HepG2 (cell line): Measurements from ENCODE around the gene SMIM11. TPM values are rescaled to one million over a fixed set of nuclear protein-coding genes. Genes with fewer than 3 reads are reported as not detected.

Experiments
- ATAC-seq: fragments of 200-7000 bp; cut with Tn5 transposase; 3 replicates; pipeline ENCODE4 v1.9.1; 2020; ENCODE audit warnings: mild to moderate bottlenecking, moderate library complexity
- BruUV-seq: library from RNA; stranded (reverse); fragments of 400-500 nt; replicated peaks from 2 replicates; lab custom pipeline; 2021; lab: Mats Ljungman, UMichigan
- CTCF ChIA-PET: fragments of 300-600 bp; formaldehyde crosslinking; extraction: SDS; loops from one replicate; lab custom pipeline; 2021; ENCODE audit warnings: low total read pairs, inconsistent platforms, low intra/inter-chr PET ratio; lab: Yijun Ruan, JAX
- POLR2A ChIA-PET: fragments of 350-600 bp; sonication (Branson Sonifier 250); formaldehyde crosslinking; loops from one replicate; lab custom pipeline; 2020; ENCODE audit warnings: antibody characterized with exemption, inconsistent platforms; lab: Yijun Ruan, JAX
- DNase-seq: peaks from one replicate; pipeline ENCODE4 v3.0.0-alpha.2; 2015; ENCODE audit warnings: low spot score
- FAIRE-seq: peaks from 3 replicates; lab custom pipeline; 2011; peaks lifted over from hg19 to GRCh38; lab: Jason Lieb, UNC
- H2AFZ ChIP-seq: one replicate; pipeline ENCODE4 v1.6.1; 2011; ENCODE audit warnings: low read length, inconsistent platforms
- H3K27ac ChIP-seq: fragments of 300-600 bp; 3 replicates; pipeline ENCODE4 v1.8.0; 2011; ENCODE audit warnings: mixed run types, mild to moderate bottlenecking, mixed read lengths, low read length, inconsistent platforms; ENCODE audit not compliant: insufficient read depth; ENCODE audit errors: extremely low read length
- H3K27me3 ChIP-seq, 2 experiments: fragments of 200-600 bp in 1 of 2; 2 replicates in 1 of 2; 3 replicates in 1 of 2; pipeline versions ENCODE4 v1.6.0 to v1.8.0; 2011; ENCODE audit warnings: low read length in 2 of 2, mild to moderate bottlenecking in 2 of 2, moderate library complexity in 2 of 2, inconsistent platforms in 1 of 2; ENCODE audit not compliant: insufficient read depth in 2 of 2, control insufficient read depth in 1 of 2
- H3K36me3 ChIP-seq, 2 experiments: fragments of 200-600 bp in 1 of 2; replicated peaks in 1 of 2; 2 replicates in 1 of 2; 3 replicates in 1 of 2; pipeline versions ENCODE4 v1.5.1 to v1.8.0; 2011; ENCODE audit warnings: low read length in 2 of 2, inconsistent platforms in 1 of 2; ENCODE audit not compliant: insufficient read depth in 2 of 2, control insufficient read depth in 1 of 2
- H3K4me1 ChIP-seq: 2 replicates; pipeline ENCODE4 v1.5.1; 2012; ENCODE audit warnings: low read length, inconsistent platforms; ENCODE audit not compliant: insufficient read depth
- H3K4me2 ChIP-seq: 2 replicates; pipeline ENCODE4 v1.6.0; 2011; ENCODE audit warnings: low read depth, low read length, inconsistent platforms
- H3K4me3 ChIP-seq, 3 experiments: fragments of 200-600 bp in 1 of 3; sonication (generic), shearing (Covaris generic) in 1 of 3; replicated peaks in 1 of 3; 2 replicates each; pipeline ENCODE4 v1.5.1; 2011 to 2016; ENCODE audit warnings: low read length in 3 of 3, inconsistent platforms in 2 of 3, low read depth in 2 of 3, mild to moderate bottlenecking in 2 of 3, control low read depth in 1 of 3, mixed read lengths in 1 of 3; ENCODE audit not compliant: insufficient read depth in 1 of 3
- H3K79me2 ChIP-seq: one replicate; pipeline ENCODE4 v1.6.1; 2011; ENCODE audit warnings: low read length, inconsistent platforms; ENCODE audit not compliant: insufficient read depth
- H3K9ac ChIP-seq: 2 replicates; pipeline ENCODE4 v1.6.0; 2011; ENCODE audit warnings: mild to moderate bottlenecking, low read depth, low read length, inconsistent platforms; ENCODE audit not compliant: insufficient read depth
- H3K9me3 ChIP-seq: 2 replicates; pipeline ENCODE4 v1.5.1; 2012; ENCODE audit warnings: mild to moderate bottlenecking, low read length
- H4K20me1 ChIP-seq: 2 replicates; pipeline ENCODE4 v1.6.0; 2011; ENCODE audit warnings: inconsistent platforms, mild to moderate bottlenecking, low read length, moderate library complexity; ENCODE audit not compliant: insufficient read depth
- CHD2 ChIP-seq: IDR thresholded peaks from 2 replicates; pipeline ENCODE4 v1.6.1; 2011; ENCODE audit warnings: low read depth, low read length, improper control_type of control experiment
- ELK4 ChIP-seq: sonication (generic); formaldehyde crosslinking; IDR thresholded peaks from 2 replicates; pipeline ENCODE4 v1.9.0; 2021; ENCODE audit warnings: missing genetic modification reagents, borderline replicate concordance
- PAX8 ChIP-seq: sonication (generic); formaldehyde crosslinking; IDR thresholded peaks from 2 replicates; pipeline ENCODE4 v1.8.0; 2022; ENCODE audit warnings: mild to moderate bottlenecking, missing genetic modification reagents, borderline replicate concordance
- RARA ChIP-seq: IDR thresholded peaks from 2 replicates; pipeline ENCODE4 v1.6.1; 2016; ENCODE audit warnings: missing genetic modification reagents, missing compliant biosample characterization
- WIZ ChIP-seq: sonication (generic); formaldehyde crosslinking; IDR thresholded peaks from 2 replicates; pipeline ENCODE4 v1.5.1; 2020; ENCODE audit warnings: mild to moderate bottlenecking, missing genetic modification reagents
- ZNF224 ChIP-seq: sonication (generic); formaldehyde crosslinking; IDR thresholded peaks from 2 replicates; pipeline ENCODE4 v1.5.0; 2020; ENCODE audit warnings: mild to moderate bottlenecking, missing genetic modification reagents
- ZNF256 ChIP-seq: sonication (generic); formaldehyde crosslinking; conservative IDR thresholded peaks from 2 replicates; pipeline ENCODE4 v1.4.0; 2020; ENCODE audit warnings: missing genetic modification reagents
- ZNF550 ChIP-seq: sonication (generic); formaldehyde crosslinking; IDR thresholded peaks from 2 replicates; pipeline ENCODE4 v1.4.0; 2020; ENCODE audit warnings: mild to moderate bottlenecking, missing genetic modification reagents, borderline replicate concordance
- WGBS: methylation state at CpG from one replicate; pipeline ENCODE4 v1.1.6; 2017; ENCODE audit warnings: low lambda C conversion rate; 5-methylcytosine and 5-hydroxymethylcytosine counted together
- in situ Hi-C: cut with HindIII; loops from 2 replicates; pipeline ENCODE4 v1.10.0; 2017; ENCODE audit warnings: low pct_unique_long_range_greater_than_20kb; ENCODE audit not compliant: extremely low pct_ligation_motif_present
- intact Hi-C: fragments of 100-400 bp; cut with micrococcal nuclease; formaldehyde crosslinking; loops from one replicate; pipeline ENCODE4 v1.10.0; 2022; ENCODE audit not compliant: unreplicated experiment
- polyA plus RNA-seq, 8 experiments: library from polyadenylated mRNA; depleted of rRNA in 3 of 8; stranded (reverse) in 7 of 8; unstranded in 1 of 8; fragments of >200 nt; fragmentation: Illumina TruSeq in 4 of 8; extraction: Trizol in 4 of 8; gene quantifications; 2 replicates each; pipeline versions ENCODE4 v1.2.1 to v1.2.3, GENCODE V29; 2011 to 2016; ENCODE audit warnings: low read depth in 4 of 8, missing spikeins in 1 of 8, mixed read lengths in 1 of 8; ENCODE audit not compliant: insufficient read depth in 1 of 8
- total RNA-seq, 5 experiments: library from RNA; depleted of rRNA; stranded (reverse); fragments of >200 nt; fragmentation: Illumina TruSeq; extraction: Trizol; gene quantifications; 2 replicates each; pipeline ENCODE4 v1.2.3, GENCODE V29; 2016; ENCODE audit warnings: low read depth in 1 of 5
- TF ChIP-seq, protein P1 (sequence below): sonication (generic); formaldehyde crosslinking; IDR thresholded peaks from 2 replicates; pipeline ENCODE4 v1.4.0; 2020; ENCODE audit warnings: missing genetic modification reagents

Gene SMIM11
- total and polyA plus RNA-seq, 2 of the 13 experiments (the other 11 are each of a cell fraction or from before 2014, with no cell fraction given), result 6.4 to 18.9 TPM

GRCh38 chr21:34342476-34342875 lies 32.8 kb upstream of the SMIM11 start:
- no peaks in the 10 kb centered on the region for H4K20me1 ChIP-seq
- H3K4me3 ChIP-seq, result no peak overlapping the region
- no peaks in the 10 kb centered on the region for H3K79me2 ChIP-seq
- no peak overlapping the region for H3K4me2 ChIP-seq
- no peaks in the 10 kb centered on the region for H3K36me3 ChIP-seq
- BruUV-seq, result no TSS peak
- no peak overlapping the region for H3K9ac ChIP-seq
- intact Hi-C loops, result no loop called here
- no peak overlapping the region for H2AFZ ChIP-seq
- ATAC-seq (no peak), FAIRE-seq (no peak), DNase-seq (no peak)
- peaks cover 13% of the 10 kb centered on the region for H3K4me1 ChIP-seq
- no peak overlapping the region for H3K27ac ChIP-seq
- TF ChIP-seq WIZ (no peak), ZNF256 (CRISPR knock-in tag) (no peak), ZNF550 (no peak), ZNF224 (CRISPR knock-in tag) (no peak), PAX8 (CRISPR knock-in tag) (no peak), RARA (CRISPR knock-in tag) (no peak), ELK4 (CRISPR knock-in tag) (no peak)
- H3K9me3 ChIP-seq, result no peaks in the 10 kb centered on the region
- CTCF ChIA-PET, result no interaction called here
- in situ Hi-C loops, result no loop called here
- 48% methylated on average over 4 of the region's 5 CpGs for WGBS
- POLR2A ChIA-PET, result no interaction called here
- H3K27me3 ChIP-seq, result peaks cover 4 to 66% of the 10 kb centered on the region in 2 experiments; a peak in 3 of 5 replicates

DNA sequence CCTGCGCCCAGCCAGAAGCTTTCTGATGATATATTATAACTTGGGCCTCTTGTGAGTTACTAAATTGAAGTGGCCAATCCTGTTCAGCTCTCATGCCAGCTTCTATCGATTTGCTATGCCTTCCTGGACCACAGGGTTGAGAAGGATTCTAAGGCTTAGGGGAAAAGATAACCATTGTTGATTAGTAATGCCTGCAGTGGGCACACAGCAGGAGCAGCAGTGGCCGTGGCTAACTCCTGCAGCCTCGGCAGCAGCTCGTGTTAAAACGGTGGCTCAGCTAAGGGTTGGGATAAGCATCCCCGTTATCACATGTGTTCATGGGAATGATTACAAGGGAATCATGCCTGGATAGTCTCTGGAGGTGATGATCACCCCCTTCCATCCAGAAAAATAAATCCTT lies 32.0 kb upstream of the SMIM11 start:
- Histone ChIP-seq H3K4me2 (no peak overlapping the region), H3K9me3 (no peaks in the 10 kb centered on the region), H4K20me1 (no peaks in the 10 kb centered on the region), H3K9ac (no peak overlapping the region), H2AFZ (no peak overlapping the region), H3K4me1 (peaks cover 13% of the 10 kb centered on the region), H3K36me3 (no peaks in the 10 kb centered on the region), H3K27ac (no peak overlapping the region), H3K4me3 (no peak overlapping the region), H3K27me3 (peaks cover 4 to 59% of the 10 kb centered on the region in 2 experiments; a peak in 3 of 5 replicates), H3K79me2 (no peaks in the 10 kb centered on the region)
- CTCF ChIA-PET, result no interaction called here
- in situ Hi-C loops, result no loop called here
- 22% methylated on average over 3 of the region's 7 CpGs for WGBS
- ATAC-seq (no peak), DNase-seq (no peak), FAIRE-seq (no peak)
- TF ChIP-seq, protein P1, sequence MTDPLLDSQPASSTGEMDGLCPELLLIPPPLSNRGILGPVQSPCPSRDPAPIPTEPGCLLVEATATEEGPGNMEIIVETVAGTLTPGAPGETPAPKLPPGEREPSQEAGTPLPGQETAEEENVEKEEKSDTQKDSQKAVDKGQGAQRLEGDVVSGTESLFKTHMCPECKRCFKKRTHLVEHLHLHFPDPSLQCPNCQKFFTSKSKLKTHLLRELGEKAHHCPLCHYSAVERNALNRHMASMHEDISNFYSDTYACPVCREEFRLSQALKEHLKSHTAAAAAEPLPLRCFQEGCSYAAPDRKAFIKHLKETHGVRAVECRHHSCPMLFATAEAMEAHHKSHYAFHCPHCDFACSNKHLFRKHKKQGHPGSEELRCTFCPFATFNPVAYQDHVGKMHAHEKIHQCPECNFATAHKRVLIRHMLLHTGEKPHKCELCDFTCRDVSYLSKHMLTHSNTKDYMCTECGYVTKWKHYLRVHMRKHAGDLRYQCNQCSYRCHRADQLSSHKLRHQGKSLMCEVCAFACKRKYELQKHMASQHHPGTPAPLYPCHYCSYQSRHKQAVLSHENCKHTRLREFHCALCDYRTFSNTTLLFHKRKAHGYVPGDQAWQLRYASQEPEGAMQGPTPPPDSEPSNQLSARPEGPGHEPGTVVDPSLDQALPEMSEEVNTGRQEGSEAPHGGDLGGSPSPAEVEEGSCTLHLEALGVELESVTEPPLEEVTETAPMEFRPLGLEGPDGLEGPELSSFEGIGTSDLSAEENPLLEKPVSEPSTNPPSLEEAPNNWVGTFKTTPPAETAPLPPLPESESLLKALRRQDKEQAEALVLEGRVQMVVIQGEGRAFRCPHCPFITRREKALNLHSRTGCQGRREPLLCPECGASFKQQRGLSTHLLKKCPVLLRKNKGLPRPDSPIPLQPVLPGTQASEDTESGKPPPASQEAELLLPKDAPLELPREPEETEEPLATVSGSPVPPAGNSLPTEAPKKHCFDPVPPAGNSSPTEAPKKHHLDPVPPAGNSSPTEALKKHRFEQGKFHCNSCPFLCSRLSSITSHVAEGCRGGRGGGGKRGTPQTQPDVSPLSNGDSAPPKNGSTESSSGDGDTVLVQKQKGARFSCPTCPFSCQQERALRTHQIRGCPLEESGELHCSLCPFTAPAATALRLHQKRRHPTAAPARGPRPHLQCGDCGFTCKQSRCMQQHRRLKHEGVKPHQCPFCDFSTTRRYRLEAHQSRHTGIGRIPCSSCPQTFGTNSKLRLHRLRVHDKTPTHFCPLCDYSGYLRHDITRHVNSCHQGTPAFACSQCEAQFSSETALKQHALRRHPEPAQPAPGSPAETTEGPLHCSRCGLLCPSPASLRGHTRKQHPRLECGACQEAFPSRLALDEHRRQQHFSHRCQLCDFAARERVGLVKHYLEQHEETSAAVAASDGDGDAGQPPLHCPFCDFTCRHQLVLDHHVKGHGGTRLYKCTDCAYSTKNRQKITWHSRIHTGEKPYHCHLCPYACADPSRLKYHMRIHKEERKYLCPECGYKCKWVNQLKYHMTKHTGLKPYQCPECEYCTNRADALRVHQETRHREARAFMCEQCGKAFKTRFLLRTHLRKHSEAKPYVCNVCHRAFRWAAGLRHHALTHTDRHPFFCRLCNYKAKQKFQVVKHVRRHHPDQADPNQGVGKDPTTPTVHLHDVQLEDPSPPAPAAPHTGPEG (CRISPR knock-in tag), result no peak
- TF ChIP-seq CHD2, result no peak
- intact Hi-C loops, result no loop called here
- no TSS peak for BruUV-seq
- POLR2A ChIA-PET, result no interaction called here
